Effector CD8-positive, alpha-beta T cell (primary cell): ENCODE data around the gene UBE2G1.
"Not testable (repeated sequence)": the region's sequence is repeated elsewhere in the genome, so short reads cannot be mapped to it uniquely, and the experiment has no call there.

ENCODE experiments used
- DNase-seq: peaks from one replicate; lab custom pipeline; 2025; lab: John Stamatoyannopoulos, UW

The UBE2G1 gene

GRCh38 chr17:4301066-4301465, 65.4 kb downstream of the UBE2G1 start:
- no peak for DNase-seq

GRCh38 chr17:4297351-4297750, 69.1 kb downstream of the UBE2G1 start:
- no peak for DNase-seq

DNA sequence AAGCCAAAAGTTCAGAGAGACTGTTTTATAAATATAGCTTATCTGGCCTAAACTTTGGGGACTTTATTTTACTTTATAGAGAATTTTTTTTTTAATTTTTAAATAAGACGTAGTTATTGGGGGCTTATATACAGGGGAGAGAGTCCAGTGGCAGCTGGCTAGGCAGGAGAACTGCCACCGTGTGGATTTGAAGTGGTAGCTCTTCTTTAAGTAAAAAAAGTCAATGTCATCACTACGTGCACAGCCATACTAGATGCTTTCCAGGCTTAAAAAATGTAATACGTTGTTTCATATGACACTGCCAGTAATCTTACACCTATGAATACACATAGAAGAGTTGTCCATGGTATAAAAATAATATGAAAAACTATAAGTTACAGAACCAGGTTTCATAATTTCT, 70.8 kb downstream of the UBE2G1 start:
- DNase-seq: no peak

GRCh38 chr17:4293572-4293971, 72.9 kb downstream of the UBE2G1 start:
- no peak for DNase-seq

GRCh38 chr17:4287710-4288109, 78.8 kb downstream of the UBE2G1 start:
- no peak for DNase-seq

GRCh38 chr17:4276514-4276913, 90.0 kb downstream of the UBE2G1 start:
- no peak for DNase-seq

DNA sequence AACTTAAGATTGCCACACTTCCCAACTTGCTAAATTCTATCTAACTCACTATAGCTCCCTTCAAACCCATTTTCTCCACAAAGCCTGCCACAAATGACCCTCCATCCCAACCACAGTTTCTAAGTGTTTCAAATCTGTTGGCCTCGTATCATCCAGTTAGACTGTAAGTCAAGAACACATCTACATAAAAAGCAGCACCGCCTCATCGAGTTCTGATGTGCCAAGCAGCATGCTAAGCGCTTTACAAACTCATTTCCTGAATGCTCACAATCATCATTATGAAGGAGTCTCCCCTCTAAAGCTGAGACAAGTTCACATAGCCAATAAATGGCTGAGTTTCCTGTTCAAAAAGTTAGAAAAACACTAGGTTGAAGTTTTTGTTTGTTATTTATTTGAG, 93.5 kb downstream of the UBE2G1 start:
- no peak for DNase-seq

GRCh38 chr17:4272213-4272971, 94.1 kb downstream of the UBE2G1 start:
- no peak for DNase-seq

- no peak for DNase-seq
These were observed 95.7 kb downstream of the UBE2G1 start for GRCh38 chr17:4270736-4271135.

DNA sequence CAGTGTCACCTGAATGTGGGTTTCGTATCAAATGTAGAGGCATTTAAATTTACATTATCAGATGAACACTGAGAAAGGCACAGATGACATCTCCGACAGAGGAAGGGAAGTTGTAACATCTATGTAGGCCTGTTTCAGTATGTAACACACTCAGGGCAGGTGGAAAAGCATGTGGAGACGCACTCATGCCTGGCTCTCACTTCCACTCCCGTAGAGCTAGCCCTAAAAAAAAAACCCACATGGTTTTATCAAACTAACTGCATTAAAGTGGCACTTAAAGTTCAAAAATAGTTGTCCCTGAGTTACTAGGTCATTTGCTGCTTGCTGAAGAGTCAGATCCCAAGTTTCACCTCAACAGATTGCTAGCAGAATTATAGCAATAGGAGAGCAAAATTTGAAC, 96.6 kb downstream of the UBE2G1 start:
- DNase-seq: no peak

DNA sequence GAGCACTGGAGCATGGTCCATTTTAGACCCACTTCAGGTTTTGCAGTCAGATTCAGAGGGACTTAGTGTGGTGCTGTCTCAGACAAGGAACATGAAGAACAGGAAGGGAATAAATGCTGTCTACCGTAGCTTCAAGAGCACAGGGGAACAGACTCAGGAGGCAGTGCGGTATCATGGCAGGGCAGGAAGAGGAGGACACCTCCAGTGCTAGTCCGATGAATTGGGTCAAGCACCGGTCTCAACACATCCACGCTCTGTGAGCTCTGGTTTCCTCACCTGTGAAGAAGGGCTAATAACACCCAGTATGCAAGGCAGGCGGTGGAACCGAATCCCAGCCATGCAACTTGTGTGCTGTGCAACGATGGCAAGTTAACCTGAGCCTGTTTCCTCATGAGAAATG, 99.1 kb downstream of the UBE2G1 start:
- DNase-seq: no peak

DNA sequence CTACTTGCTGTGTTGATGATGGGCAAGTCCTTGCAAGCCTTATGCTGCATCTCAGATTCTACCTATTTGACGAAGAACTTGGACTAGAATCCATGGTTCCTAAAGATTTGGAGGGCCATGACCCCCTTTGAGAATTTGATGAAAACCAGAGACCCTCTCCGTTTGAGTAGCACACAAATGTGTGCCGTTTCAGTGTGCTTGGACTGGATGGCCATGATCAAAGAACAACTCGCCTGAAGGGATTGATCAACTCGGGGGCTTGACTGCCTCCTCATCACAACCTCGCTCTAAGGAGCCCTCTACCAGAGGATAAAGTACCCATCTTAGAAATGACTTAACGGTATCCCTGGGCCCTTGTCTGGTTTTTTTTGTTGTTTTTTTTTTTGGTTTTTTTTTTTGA, 99.9 kb downstream of the UBE2G1 start:
- DNase-seq: no peak

GRCh38 chr17:4263282-4264215, 102.9 kb downstream of the UBE2G1 start, which contains the start of gene ANKFY1:
TSS of gene ANKFY1 (minus strand) at chr17:4263979. CDS start at chr17:4263941, 38 bp downstream.
- DNase-seq: peak; percentile 97

DNA sequence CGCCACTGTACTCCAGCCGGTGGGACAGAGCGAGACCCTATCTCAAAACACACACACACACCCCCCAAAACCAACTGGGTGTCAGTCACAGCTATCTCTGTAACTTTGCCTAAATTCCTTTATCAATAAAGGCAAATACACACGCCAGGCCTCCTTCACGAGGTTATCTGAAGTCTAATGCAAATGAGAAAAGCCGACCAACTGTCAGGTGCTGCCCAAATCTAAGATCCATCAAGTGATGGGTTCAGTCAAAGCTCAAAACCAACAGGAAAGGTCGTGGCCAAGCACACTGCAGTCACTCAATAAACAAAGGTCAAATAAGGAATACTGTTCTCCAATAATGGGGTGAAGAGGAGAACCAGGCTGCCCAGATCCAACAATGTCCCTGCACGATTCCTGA, 103.8 kb downstream of the UBE2G1 start:
- DNase-seq: no peak

DNA sequence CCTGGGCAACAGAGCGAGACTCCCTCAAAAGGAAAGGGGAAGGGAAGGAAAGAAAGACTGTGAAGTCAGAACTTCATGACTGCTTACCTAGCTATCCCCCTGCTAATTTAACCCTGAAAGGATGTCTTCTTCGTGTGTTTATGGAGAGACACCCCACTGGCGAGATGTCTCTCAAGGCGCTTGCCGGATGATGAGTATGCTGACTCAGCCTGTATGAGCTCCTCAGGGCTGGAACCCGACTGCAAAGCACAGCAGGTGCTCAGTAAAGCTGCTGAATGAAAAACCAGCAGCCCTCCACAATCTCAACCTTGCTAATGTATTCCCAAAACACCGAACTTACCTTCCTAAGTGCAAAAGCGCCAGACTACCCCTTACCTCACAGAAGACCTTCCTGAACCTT, 105.0 kb downstream of the UBE2G1 start:
- DNase-seq: no peak

GRCh38 chr17:4258867-4259266, 107.6 kb downstream of the UBE2G1 start:
- DNase-seq: no peak

DNA sequence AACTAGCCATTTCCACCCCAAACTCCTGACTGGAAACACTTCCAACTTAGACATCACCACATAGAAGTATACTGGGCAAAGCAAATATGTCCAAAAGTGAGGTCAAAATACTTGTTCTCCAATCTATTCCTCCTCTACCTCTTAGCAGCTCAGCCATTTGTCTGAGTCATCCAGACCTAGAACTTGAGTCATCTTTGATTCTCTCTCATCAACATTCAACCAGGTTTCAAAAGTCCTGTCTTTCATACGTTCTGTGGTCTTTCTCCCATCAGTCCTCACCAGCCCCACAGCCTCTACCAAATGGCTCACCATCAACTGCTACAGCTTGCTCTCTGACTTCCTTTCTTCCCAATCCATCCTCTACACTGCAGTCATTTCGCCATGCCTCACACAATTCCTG, 109.5 kb downstream of the UBE2G1 start:
- DNase-seq: no peak

DNA sequence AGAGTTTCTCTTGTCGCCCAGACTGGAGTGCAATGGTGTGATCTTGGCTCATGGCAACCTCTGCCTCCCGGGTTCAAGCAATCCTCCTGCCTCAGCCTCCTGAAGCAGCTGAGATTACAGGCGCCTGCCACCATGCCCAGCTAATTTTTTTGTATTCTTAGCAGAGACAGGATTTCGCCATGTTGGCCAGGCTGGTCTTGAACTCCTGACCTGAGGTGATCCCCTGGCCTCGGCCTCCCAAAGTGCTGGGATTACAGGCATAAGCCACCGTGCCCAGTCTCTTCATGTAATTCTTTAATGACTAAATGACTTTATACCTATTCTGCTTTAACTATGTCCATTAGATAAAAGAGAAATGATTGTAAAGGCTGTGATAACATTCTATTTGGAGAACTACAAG, 111.2 kb downstream of the UBE2G1 start:
- DNase-seq: not testable (repeated sequence)

GRCh38 chr17:4250887-4251286, 115.6 kb downstream of the UBE2G1 start:
- DNase-seq: no peak

GRCh38 chr17:4249452-4250029, 116.9 kb downstream of the UBE2G1 start:
- no peak for DNase-seq

DNA sequence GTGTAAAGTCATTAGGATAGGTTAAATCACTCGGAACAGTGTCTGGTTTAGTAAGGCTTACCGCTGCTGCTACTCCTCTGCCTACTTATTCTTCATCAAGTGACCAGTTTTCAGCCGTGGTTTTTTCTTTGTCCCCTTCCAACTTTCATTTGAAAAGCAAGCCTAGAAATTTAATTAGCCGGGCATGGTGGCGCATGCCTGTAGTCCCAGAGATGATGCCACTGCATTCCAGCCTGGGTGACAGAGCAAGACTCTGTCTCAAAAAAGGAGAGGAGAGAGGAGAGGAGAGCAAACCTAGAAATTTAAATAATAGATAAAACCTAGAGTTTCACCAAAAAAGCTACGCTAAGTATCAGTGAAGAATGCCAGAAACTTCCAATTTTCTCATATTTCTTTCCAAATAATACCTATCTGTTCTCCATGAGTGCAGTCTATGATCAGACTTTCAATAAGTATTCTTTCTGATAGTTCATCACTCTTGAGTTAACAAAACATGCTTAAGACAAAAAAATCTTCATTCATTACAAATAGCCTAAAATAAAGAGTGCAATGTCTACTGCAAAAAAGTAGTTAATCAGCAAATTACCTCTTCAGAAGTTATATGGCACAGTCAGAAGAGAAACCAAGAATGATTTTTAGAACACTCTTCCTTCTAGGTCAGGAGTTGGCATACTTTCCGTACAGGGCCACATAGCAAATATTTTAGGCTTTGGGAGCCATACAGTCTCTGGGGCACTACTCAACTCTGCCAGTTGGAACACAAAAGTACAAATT, 117.8 kb downstream of the UBE2G1 start:
- DNase-seq: no peak

DNA sequence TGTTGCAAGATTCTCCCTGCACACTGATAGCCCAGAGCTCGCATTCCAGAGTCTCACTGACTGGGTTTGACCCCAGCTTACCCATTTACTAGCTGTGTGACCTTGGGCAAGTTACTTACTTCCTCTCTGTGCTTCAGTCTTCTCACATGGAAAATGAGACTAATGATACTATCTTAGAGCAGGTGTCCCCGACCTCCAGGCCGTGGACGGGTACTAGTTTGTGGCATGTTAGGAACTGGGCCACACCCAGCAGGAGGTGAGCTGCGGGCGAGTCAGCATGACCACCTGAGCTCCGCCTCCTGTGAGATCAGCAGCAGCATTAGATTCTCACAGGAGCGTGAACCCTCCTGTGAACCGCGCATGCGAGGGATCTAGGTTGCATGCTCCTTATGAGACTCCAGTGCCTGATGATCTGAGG, 118.5 kb downstream of the UBE2G1 start:
- DNase-seq: no peak
